ENCODE results near the gene NTM.

Gene NTM

DNA sequence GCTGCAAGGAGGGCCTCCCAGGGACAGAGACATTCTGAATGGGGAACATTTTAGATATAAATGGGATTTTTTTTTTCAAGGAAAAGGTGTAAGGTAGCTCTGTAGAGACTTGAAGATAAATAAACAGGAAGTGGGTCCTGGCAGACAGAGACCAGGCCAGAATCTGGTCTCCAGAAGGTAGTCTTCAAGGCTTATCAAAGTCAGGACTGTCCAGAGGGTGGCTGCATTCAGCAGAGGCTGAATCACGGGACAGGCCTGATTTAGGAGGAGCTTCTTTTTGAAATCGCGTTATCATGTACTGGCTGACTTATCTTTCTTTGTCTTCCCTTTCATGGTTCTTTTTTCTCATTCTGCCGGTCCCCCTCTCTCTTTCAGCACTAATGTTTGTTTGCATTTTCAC, 542.9 kb downstream of the NTM start:
- TF ChIP-seq POLR2AphosphoS5 (IDR thresholded peaks at IDR 0.05; ENCODE audit: low read depth) (no peak), GABPA (IDR thresholded peaks at IDR 0.05; ENCODE audit: low read depth) (no peak), SPI1 (IDR thresholded peaks at IDR 0.05; ENCODE audit: borderline replicate concordance, low read depth) (0 out of 2 replicates have a peak, but pooled peaks have one; percentile 19)
- TF ChIP-seq, protein P1, sequence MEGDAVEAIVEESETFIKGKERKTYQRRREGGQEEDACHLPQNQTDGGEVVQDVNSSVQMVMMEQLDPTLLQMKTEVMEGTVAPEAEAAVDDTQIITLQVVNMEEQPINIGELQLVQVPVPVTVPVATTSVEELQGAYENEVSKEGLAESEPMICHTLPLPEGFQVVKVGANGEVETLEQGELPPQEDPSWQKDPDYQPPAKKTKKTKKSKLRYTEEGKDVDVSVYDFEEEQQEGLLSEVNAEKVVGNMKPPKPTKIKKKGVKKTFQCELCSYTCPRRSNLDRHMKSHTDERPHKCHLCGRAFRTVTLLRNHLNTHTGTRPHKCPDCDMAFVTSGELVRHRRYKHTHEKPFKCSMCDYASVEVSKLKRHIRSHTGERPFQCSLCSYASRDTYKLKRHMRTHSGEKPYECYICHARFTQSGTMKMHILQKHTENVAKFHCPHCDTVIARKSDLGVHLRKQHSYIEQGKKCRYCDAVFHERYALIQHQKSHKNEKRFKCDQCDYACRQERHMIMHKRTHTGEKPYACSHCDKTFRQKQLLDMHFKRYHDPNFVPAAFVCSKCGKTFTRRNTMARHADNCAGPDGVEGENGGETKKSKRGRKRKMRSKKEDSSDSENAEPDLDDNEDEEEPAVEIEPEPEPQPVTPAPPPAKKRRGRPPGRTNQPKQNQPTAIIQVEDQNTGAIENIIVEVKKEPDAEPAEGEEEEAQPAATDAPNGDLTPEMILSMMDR (IDR thresholded peaks at IDR 0.05; ENCODE audit: insufficient read depth, low read length), result no peak
- TF ChIP-seq, protein P2, sequence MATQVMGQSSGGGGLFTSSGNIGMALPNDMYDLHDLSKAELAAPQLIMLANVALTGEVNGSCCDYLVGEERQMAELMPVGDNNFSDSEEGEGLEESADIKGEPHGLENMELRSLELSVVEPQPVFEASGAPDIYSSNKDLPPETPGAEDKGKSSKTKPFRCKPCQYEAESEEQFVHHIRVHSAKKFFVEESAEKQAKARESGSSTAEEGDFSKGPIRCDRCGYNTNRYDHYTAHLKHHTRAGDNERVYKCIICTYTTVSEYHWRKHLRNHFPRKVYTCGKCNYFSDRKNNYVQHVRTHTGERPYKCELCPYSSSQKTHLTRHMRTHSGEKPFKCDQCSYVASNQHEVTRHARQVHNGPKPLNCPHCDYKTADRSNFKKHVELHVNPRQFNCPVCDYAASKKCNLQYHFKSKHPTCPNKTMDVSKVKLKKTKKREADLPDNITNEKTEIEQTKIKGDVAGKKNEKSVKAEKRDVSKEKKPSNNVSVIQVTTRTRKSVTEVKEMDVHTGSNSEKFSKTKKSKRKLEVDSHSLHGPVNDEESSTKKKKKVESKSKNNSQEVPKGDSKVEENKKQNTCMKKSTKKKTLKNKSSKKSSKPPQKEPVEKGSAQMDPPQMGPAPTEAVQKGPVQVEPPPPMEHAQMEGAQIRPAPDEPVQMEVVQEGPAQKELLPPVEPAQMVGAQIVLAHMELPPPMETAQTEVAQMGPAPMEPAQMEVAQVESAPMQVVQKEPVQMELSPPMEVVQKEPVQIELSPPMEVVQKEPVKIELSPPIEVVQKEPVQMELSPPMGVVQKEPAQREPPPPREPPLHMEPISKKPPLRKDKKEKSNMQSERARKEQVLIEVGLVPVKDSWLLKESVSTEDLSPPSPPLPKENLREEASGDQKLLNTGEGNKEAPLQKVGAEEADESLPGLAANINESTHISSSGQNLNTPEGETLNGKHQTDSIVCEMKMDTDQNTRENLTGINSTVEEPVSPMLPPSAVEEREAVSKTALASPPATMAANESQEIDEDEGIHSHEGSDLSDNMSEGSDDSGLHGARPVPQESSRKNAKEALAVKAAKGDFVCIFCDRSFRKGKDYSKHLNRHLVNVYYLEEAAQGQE (IDR thresholded peaks at IDR 0.05; ENCODE audit: insufficient replicate concordance, low read depth), result no peak
- Histone ChIP-seq H3K4me3 (replicated peaks; ENCODE audit: insufficient read depth, low read length) (no peak overlapping the region), H3K27ac (replicated peaks) (no peak overlapping the region), H3K27me3 (ENCODE audit: insufficient read depth, poor library complexity, severe bottlenecking) (peaks cover 27% of the 10 kb centered on the region)
- DNase-seq (ENCODE audit: low read depth in 1 of 2, low spot score in 1 of 2), result no peak

- TF ChIP-seq SPI1 (IDR thresholded peaks at IDR 0.05; ENCODE audit: borderline replicate concordance, low read depth), result no peak
- no peak for TF ChIP-seq GABPA (IDR thresholded peaks at IDR 0.05; ENCODE audit: low read depth)
- TF ChIP-seq, protein P1 (IDR thresholded peaks at IDR 0.05; ENCODE audit: insufficient read depth, low read length), result no peak
- TF ChIP-seq, protein P2 (IDR thresholded peaks at IDR 0.05; ENCODE audit: insufficient replicate concordance, low read depth), result no peak
- no peak for TF ChIP-seq POLR2AphosphoS5 (IDR thresholded peaks at IDR 0.05; ENCODE audit: low read depth)
- H3K27ac ChIP-seq (replicated peaks), result no peak overlapping the region
These were observed 544.0 kb downstream of the NTM start for GRCh38 chr11:131914361-131914774.

DNA sequence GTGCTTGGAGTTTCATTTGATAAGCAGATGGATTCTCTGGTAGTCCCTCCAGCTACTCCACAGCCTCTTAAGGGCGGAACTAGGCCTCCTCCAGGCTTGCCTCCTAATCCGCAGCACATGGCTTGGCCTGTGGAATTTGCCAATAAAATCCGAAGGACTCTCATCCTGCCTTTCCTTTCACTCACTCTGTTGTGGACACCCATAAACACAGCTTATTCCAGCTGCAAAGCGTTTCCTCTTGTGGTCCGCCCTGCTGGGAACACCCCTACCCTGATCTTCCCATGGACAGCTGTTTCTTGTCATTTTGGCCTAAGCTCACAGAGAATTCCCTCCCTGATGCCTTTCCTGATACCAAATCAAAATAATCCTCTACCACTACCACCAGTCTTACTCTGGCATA, 546.2 kb downstream of the NTM start:
- H3K27me3 ChIP-seq (ENCODE audit: insufficient read depth, poor library complexity, severe bottlenecking), result peaks cover 5% of the 10 kb centered on the region
- TF ChIP-seq, protein P2 (IDR thresholded peaks at IDR 0.05; ENCODE audit: insufficient replicate concordance, low read depth), result no peak
- TF ChIP-seq GABPA (IDR thresholded peaks at IDR 0.05; ENCODE audit: low read depth) (no peak), POLR2AphosphoS5 (IDR thresholded peaks at IDR 0.05; ENCODE audit: low read depth) (no peak), SPI1 (IDR thresholded peaks at IDR 0.05; ENCODE audit: borderline replicate concordance, low read depth) (no peak)
- TF ChIP-seq, protein P1 (IDR thresholded peaks at IDR 0.05; ENCODE audit: insufficient read depth, low read length), result no peak
- no peak overlapping the region for H3K4me3 ChIP-seq (replicated peaks; ENCODE audit: insufficient read depth, low read length)
- DNase-seq (ENCODE audit: low read depth in 1 of 2, low spot score in 1 of 2), result no peak
- no peak overlapping the region for H3K27ac ChIP-seq (replicated peaks)

More at GRCh38 chr11:131914361-131914774, 544.0 kb downstream of the NTM start:
- no peak for DNase-seq (ENCODE audit: low read depth in 1 of 2, low spot score in 1 of 2)
- Histone ChIP-seq H3K27me3 (ENCODE audit: insufficient read depth, poor library complexity, severe bottlenecking) (peaks cover 19% of the 10 kb centered on the region), H3K4me3 (replicated peaks; ENCODE audit: insufficient read depth, low read length) (no peak overlapping the region)
